ENCODE data around the gene LRRC75A. TPM values are rescaled to one million over a fixed set of nuclear protein-coding genes. Genes with fewer than 3 reads are reported as not detected.

LRRC75A gene, protein sequence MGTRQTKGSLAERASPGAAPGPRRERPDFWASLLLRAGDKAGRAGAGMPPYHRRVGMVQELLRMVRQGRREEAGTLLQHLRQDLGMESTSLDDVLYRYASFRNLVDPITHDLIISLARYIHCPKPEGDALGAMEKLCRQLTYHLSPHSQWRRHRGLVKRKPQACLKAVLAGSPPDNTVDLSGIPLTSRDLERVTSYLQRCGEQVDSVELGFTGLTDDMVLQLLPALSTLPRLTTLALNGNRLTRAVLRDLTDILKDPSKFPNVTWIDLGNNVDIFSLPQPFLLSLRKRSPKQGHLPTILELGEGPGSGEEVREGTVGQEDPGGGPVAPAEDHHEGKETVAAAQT
- total RNA-seq, result under 0.01 and 1.0 TPM in 2 replicates

DNA sequence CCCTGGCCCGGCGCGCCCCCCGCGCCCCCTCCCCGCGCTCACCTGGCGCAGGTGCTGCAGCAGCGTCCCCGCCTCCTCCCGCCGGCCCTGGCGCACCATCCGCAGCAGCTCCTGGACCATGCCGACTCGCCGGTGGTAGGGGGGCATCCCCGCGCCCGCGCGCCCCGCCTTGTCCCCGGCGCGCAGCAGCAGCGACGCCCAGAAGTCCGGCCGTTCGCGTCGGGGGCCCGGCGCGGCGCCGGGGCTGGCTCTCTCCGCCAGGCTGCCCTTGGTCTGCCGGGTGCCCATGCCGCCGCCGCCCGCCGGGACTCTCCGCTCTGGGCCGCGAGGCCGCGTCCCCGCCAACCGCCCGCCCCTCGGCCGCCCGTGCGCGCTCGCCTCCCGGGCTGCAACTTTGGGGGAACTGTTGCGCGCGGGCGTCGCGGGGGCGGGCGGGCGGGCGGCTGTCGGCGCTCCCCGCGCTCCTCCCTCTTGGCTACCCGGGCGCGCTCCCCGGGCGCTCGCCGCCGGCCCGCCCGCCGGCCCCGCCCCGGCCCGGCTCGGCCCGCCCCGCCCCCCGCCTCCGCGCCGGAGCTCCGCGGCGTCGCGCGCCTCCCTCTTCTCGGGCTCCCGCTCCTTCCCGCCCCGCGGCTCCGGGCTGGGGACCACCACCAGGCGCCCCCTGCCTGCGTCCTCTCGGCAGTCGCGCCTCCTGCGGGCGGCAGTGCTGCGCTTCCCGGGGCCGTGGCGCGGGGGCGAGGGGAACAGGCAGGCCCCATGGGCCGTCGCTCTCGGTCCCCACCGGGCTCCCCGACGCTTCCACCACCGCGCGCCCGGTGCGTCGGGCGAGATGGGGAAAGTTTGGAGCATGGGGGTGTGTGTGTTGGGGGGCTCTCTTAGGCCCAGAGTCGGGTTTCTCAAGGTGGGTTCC lies at the start of gene LRRC75A:
TSS of gene LRRC75A (minus strand) at position 491 of the 910 bp plus-strand sequence. CDS start at position 288, 203 bp downstream.

DNA sequence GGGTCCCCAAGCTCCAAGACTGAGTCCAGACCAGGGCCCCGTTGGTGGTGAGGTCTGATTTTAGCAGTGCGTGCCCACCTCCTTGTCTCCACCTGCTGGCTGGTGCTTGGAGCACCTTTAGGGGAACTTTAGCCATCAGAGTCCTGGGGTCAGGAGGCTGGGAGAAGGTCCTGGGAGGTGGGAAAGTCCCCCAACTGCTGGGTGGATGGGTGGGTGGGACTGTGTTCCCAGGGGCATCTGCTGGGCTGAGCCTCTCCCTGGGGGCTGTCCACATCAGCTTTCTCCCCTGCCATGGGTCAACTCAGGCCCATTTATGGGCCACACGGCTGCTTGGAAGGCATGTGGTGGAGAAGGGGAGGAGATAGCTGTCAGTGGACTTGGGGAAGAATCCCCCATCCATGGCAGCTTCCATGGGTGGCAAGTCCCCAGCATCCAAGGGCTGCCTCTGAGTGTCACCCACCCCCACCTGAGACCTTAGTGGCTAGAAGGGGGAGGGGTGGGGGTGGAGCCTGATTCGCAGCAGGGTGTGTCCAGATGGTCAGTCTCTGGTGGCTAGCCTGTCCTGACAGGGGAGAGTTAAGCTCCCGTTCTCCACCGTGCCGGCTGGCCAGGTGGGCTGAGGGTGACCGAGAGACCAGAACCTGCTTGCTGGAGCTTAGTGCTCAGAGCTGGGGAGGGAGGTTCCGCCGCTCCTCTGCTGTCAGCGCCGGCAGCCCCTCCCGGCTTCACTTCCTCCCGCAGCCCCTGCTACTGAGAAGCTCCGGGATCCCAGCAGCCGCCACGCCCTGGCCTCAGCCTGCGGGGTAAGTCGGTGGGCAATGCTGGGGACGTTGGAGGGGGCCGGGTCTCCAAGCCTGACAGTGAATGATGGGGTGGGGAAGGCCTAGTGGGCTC lies 76.7 kb downstream of the LRRC75A start, which contains the start of gene TRPV2:
TSS of gene TRPV2 (plus strand) at position 541 of the 894 bp plus-strand sequence. CDS start 2,098 bp downstream, outside the sequence.

Other genes with a start within 250 kb of the LRRC75A start
- 23.7 and 26.1 TPM in 2 replicates for gene CENPV, start 138.7 kb downstream of the LRRC75A start, total RNA-seq
- 1,137 and 1,281 TPM in 2 replicates for gene UBB, start 111.1 kb downstream of the LRRC75A start, total RNA-seq
- 46.4 and 51.5 TPM in 2 replicates for gene TRPV2, start 76.6 kb downstream of the LRRC75A start, total RNA-seq
- gene ZNF287, start 77.0 kb upstream of the LRRC75A start, total RNA-seq, result 3.5 and 3.7 TPM in 2 replicates
- gene ZNF624, start 161.7 kb upstream of the LRRC75A start, total RNA-seq, result 2.1 and 2.9 TPM in 2 replicates
- gene CCDC144A, start 198.0 kb upstream of the LRRC75A start, total RNA-seq, result 0.15 and 1.2 TPM in 2 replicates

All from mammary microvascular endothelial cell (primary cell).